GM12878 (cell line): ENCODE measurements around the gene TNS4. TPM values are rescaled to one million over a fixed set of nuclear protein-coding genes. Genes with fewer than 3 reads are reported as not detected.

Experiments
- ATAC-seq: fragments of 200-7000 bp; cut with Tn5 transposase; 3 replicates; pipeline ENCODE4 v1.9.1; 2020; ENCODE audit warnings: mild to moderate bottlenecking, moderate library complexity
- BruUV-seq: library from RNA; stranded (reverse); fragments of 400-500 nt; replicated peaks from 2 replicates; lab custom pipeline; 2021; lab: Mats Ljungman, UMichigan
- CTCF ChIA-PET: fragments of 300-600 bp; sonication (Branson Sonifier 250); formaldehyde crosslinking; extraction: SDS; loops from one replicate; lab custom pipeline; 2021; ENCODE audit warnings: inconsistent platforms; lab: Yijun Ruan, JAX
- POLR2A ChIA-PET: fragments of 350-600 bp; formaldehyde crosslinking; extraction: SDS; loops from one replicate; lab custom pipeline; 2021; ENCODE audit warnings: inconsistent platforms; lab: Charles Lee
- RAD21 ChIA-PET: fragments of 300-600 bp; sonication (Branson Sonifier 250); formaldehyde crosslinking; loops from one replicate; lab custom pipeline; 2023; ENCODE audit warnings: antibody characterized with exemption; ENCODE audit not compliant: unreplicated experiment; lab: Charles Lee
- SMC1A ChIA-PET: fragments of 300-600 bp; sonication (Branson Sonifier 250); formaldehyde crosslinking; loops from one replicate; lab custom pipeline; 2023; ENCODE audit not compliant: unreplicated experiment, uncharacterized antibody; lab: Charles Lee
- DNase-seq: peaks from one replicate; pipeline ENCODE4 v3.0.0-alpha.2; 2011; ENCODE audit warnings: low read depth, low spot score
- FAIRE-seq: peaks from 3 replicates; lab custom pipeline; 2011; peaks lifted over from hg19 to GRCh38; lab: Jason Lieb, UNC
- H2AFZ ChIP-seq: 2 replicates; pipeline ENCODE4 v1.6.0; 2011; ENCODE audit warnings: low read depth, low read length, control low read depth; ENCODE audit not compliant: control insufficient read depth
- H3K27ac ChIP-seq: 2 replicates; pipeline ENCODE4 v1.5.1; 2011; ENCODE audit warnings: control low read depth; ENCODE audit not compliant: control insufficient read depth, insufficient read depth
- H3K27me3 ChIP-seq, 2 experiments: replicated peaks in 1 of 2; 2 replicates each; pipeline versions ENCODE4 v1.6.0 to v1.6.1; 2011; ENCODE audit warnings: low read length in 1 of 2; ENCODE audit not compliant: control insufficient read depth in 2 of 2, insufficient read depth in 2 of 2
- H3K36me3 ChIP-seq, 2 experiments: 2 replicates each; pipeline ENCODE4 v1.5.1; 2011; ENCODE audit warnings: low read length in 1 of 2; ENCODE audit not compliant: control insufficient read depth in 2 of 2, insufficient read depth in 2 of 2
- H3K4me1 ChIP-seq: 2 replicates; pipeline ENCODE4 v1.6.1; 2011; ENCODE audit warnings: mild to moderate bottlenecking, low read length, moderate library complexity, mixed read lengths; ENCODE audit not compliant: control insufficient read depth, insufficient read depth
- H3K4me2 ChIP-seq: 2 replicates; pipeline ENCODE4 v1.6.0; 2011; ENCODE audit warnings: control low read depth; ENCODE audit not compliant: control insufficient read depth, insufficient read depth
- H3K4me3 ChIP-seq: fragments of 200-600 bp; sonication (generic); 2 replicates; pipeline ENCODE4 v1.5.1; 2016
- H3K79me2 ChIP-seq: 2 replicates; pipeline ENCODE4 v1.6.0; 2011; ENCODE audit warnings: low read length; ENCODE audit not compliant: control insufficient read depth, insufficient read depth
- H3K9ac ChIP-seq: 2 replicates; pipeline ENCODE4 v1.8.0; 2011; ENCODE audit warnings: low read length, control low read depth, mixed read lengths; ENCODE audit not compliant: control insufficient read depth, insufficient read depth
- H3K9me3 ChIP-seq: replicated peaks from 3 replicates; pipeline ENCODE4 v1.5.1; 2011; ENCODE audit warnings: mild to moderate bottlenecking, low read length; ENCODE audit not compliant: control insufficient read depth, insufficient read depth
- H4K20me1 ChIP-seq: 2 replicates; pipeline ENCODE4 v1.6.0; 2011; ENCODE audit not compliant: control insufficient read depth, insufficient read depth
- BCL11A ChIP-seq: IDR thresholded peaks from 2 replicates; pipeline ENCODE4 v1.6.1; 2011; ENCODE audit warnings: low read depth, low read length
- BHLHE40 ChIP-seq, 2 experiments: fragments of 450-650 bp in 1 of 2; IDR thresholded peaks; 2 replicates each; pipeline ENCODE4 v1.6.1; 2011 to 2017; ENCODE audit warnings: low read depth in 2 of 2, borderline replicate concordance in 1 of 2, improper control_type of control experiment in 1 of 2, low read length in 1 of 2, mild to moderate bottlenecking in 1 of 2
- CHD1 ChIP-seq: IDR thresholded peaks from 2 replicates; pipeline ENCODE4 v1.6.1; 2012; ENCODE audit warnings: low read depth, low read length, improper control_type of control experiment
- GATAD2B ChIP-seq: fragments of 450-650 bp; conservative IDR thresholded peaks from 2 replicates; pipeline ENCODE4 v1.6.1; 2017; ENCODE audit warnings: low read depth, mild to moderate bottlenecking, moderate library complexity
- HDGF ChIP-seq: fragments of 450-650 bp; IDR thresholded peaks from 2 replicates; pipeline ENCODE4 v1.6.1; 2016; ENCODE audit warnings: antibody characterized with exemption
- MTA3 ChIP-seq: IDR thresholded peaks from 2 replicates; pipeline ENCODE4 v1.6.1; 2012; ENCODE audit warnings: low read length, inconsistent platforms, borderline replicate concordance
- MYC ChIP-seq: IDR thresholded peaks from 2 replicates; pipeline ENCODE4 v1.6.1; 2011; ENCODE audit warnings: mild to moderate bottlenecking, low read length, moderate library complexity, inconsistent platforms; ENCODE audit not compliant: insufficient read depth, insufficient replicate concordance, insufficient read length, severe bottlenecking
- NR2C1 ChIP-seq: fragments of 450-650 bp; IDR thresholded peaks from 2 replicates; pipeline ENCODE4 v1.6.1; 2017; ENCODE audit warnings: antibody characterized with exemption, mild to moderate bottlenecking, moderate library complexity
- POLR2AphosphoS2 ChIP-seq: IDR thresholded peaks from 2 replicates; pipeline ENCODE4 v1.6.1; 2011; ENCODE audit warnings: low read depth, mild to moderate bottlenecking, low read length, improper control_type of control experiment, moderate library complexity
- SIX5 ChIP-seq: IDR thresholded peaks from 2 replicates; pipeline ENCODE4 v1.6.1; 2011; ENCODE audit warnings: mild to moderate bottlenecking, low read depth, low read length, moderate library complexity; ENCODE audit not compliant: severe bottlenecking
- SMARCA5 ChIP-seq: fragments of 450-650 bp; IDR thresholded peaks from 2 replicates; pipeline ENCODE4 v1.6.1; 2017; ENCODE audit warnings: mild to moderate bottlenecking
- SPI1 ChIP-seq: IDR thresholded peaks from 2 replicates; pipeline ENCODE4 v1.6.1; 2011; ENCODE audit warnings: low read depth, mild to moderate bottlenecking, low read length, moderate library complexity, borderline replicate concordance; ENCODE audit not compliant: insufficient read depth
- ZNF217 ChIP-seq: fragments of 450-650 bp; IDR thresholded peaks from 2 replicates; pipeline ENCODE4 v1.6.1; 2017; ENCODE audit warnings: antibody characterized with exemption, mild to moderate bottlenecking
- ZNF24 ChIP-seq: fragments of 450-650 bp; IDR thresholded peaks from 2 replicates; pipeline ENCODE4 v1.6.1; 2017; ENCODE audit warnings: antibody characterized with exemption, mild to moderate bottlenecking
- WGBS: methylation state at CpG from one replicate; pipeline ENCODE4 v1.1.6; 2016; ENCODE audit warnings: low lambda C conversion rate; ENCODE audit not compliant: insufficient replicate concordance, insufficient coverage; ENCODE audit errors: missing lambda C conversion rate; 5-methylcytosine and 5-hydroxymethylcytosine counted together
- in situ Hi-C: fragments of 300-500 bp; cut with MboI; formaldehyde crosslinking; loops from 9 replicates; pipeline ENCODE4 v1.14.3; 2018; ENCODE audit warnings: mixed read lengths
- intact Hi-C: fragments of 100-400 bp; cut with micrococcal nuclease; formaldehyde crosslinking; loops from one replicate; pipeline ENCODE4 v1.14.2; 2022; ENCODE audit not compliant: unreplicated experiment
- polyA plus RNA-seq, 11 experiments: library from polyadenylated mRNA; depleted of rRNA in 4 of 11; unstranded in 6 of 11; stranded (reverse) in 5 of 11; fragments of >200 nt; fragmentation: Nextera tagmentation in 4 of 11; fragmentation: Illumina TruSeq in 1 of 11; extraction: Ambion mirVana in 4 of 11; extraction: Trizol in 1 of 11; gene quantifications; 1 replicate in 1 of 11; 2 replicates in 10 of 11; pipeline versions ENCODE4 v1.2.1 to v1.2.3, GENCODE V29; 2011 to 2016; ENCODE audit warnings: inconsistent platforms in 2 of 11, missing spikeins in 2 of 11, low read depth in 1 of 11
- total RNA-seq, 4 experiments: library from RNA; depleted of rRNA in 3 of 4; stranded (reverse); fragments of >200 nt in 3 of 4; fragmentation: Illumina TruSeq in 1 of 4; extraction: Trizol in 1 of 4; gene quantifications; 2 replicates each; pipeline versions ENCODE4 v1.2.1 to v1.2.3, GENCODE V29; 2013 to 2021
- TF ChIP-seq, protein P1 (sequence below): fragments of 450-650 bp; IDR thresholded peaks from 2 replicates; pipeline ENCODE4 v1.6.1; 2017; ENCODE audit warnings: low read depth, mild to moderate bottlenecking, moderate library complexity
- TF ChIP-seq, protein P2 (sequence below): fragments of 450-650 bp; IDR thresholded peaks from 2 replicates; pipeline ENCODE4 v1.6.1; 2017; ENCODE audit warnings: mild to moderate bottlenecking, low read depth, inconsistent platforms; ENCODE audit not compliant: poor library complexity, severe bottlenecking
- TF ChIP-seq, protein P3 (sequence below): fragments of 450-650 bp; IDR thresholded peaks from 2 replicates; pipeline ENCODE4 v1.6.1; 2016; ENCODE audit warnings: mild to moderate bottlenecking

The TNS4 gene
- total and polyA plus RNA-seq, 10 of the 15 experiments (the other 5 are each of a cell fraction or from before 2014, with no cell fraction given) = 0.10 to 0.90 (median 0.68) TPM; not detected in 2

DNA sequence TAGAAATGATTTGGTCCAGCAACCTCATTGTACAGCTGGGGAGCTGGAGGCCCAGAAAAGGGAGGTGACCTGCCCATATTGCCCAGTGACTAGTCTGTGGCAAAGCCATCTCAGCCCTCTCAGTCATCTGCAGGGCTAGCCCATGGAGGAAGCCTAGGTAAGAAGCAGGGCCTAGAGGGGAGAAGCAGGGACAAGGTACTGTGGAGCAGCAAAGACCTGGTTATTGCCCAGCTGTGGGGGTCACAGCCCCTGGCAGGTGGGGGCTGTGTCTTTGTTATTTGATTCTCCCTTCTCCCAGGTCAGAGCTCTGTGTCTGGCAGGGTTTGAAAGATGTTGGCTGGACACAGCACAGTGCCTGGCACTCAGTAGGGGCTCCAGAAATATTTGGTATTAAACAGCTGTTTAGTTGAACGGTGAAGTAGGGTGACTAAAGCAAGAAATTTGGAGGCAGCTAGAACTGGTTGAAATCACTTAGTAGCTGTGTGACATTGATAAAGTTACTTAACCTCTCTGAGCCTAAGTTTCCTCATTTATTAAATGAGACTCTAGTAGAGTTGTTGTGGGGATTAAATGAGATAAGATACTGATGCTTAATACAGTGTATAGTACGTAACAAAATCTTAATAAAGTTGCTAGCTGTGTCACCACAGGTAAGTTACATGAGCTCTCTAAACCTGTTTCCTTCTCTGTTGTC lies 46.5 kb upstream of the TNS4 start:
- H3K4me1 ChIP-seq = peaks cover 36% of the 10 kb centered on the region
- peak overlapping the region; percentile 50 for H3K4me2 ChIP-seq
- ChIA-PET SMC1A (interaction anchor here (0.9 to 21.2 kb wide), 14 partner anchors 9 to 147 kb away, joined by 3 to 430 read pairs (median 7); partner anchors contain the start of genes CCR7 and TOP2A), RAD21 (interaction anchor here (0.7 to 21.1 kb wide), 12 partner anchors 10 to 244 kb away, joined by 3 to 514 read pairs (median 6); partner anchors contain the start of gene TOP2A), CTCF (interaction anchor here (0.8 to 13.0 kb wide), 12 partner anchors 12 to 1115 kb away, joined by 3 to 138 read pairs (median 4); no protein-coding TSS in a partner anchor), POLR2A (interaction anchor here (0.6 to 3.5 kb wide), 8 partner anchors 9 to 67 kb away, joined by 3 to 40 read pairs (median 16); no protein-coding TSS in a partner anchor)
- 85% methylated on average over 2 of the region's 2 CpGs for WGBS
- H2AFZ ChIP-seq = peak overlapping the region; percentile 33; the same call in 1 of the 2 replicates
- no peak overlapping the region for H3K4me3 ChIP-seq
- peak overlapping the region; percentile 25; the same call in 1 of the 2 replicates for H3K9ac ChIP-seq
- peak overlapping the region; percentile 48 for H3K27ac ChIP-seq
- H3K9me3 ChIP-seq = no peaks in the 10 kb centered on the region; the same call in 2 of the 3 replicates
- H3K27me3 ChIP-seq = no peaks in the 10 kb centered on the region
- intact Hi-C loops (loop anchor here (5.0 to 10.0 kb wide), 2 partner anchors 186 to 247 kb away; partner anchors contain the start of genes GJD3 and KRT28), in situ Hi-C loops (loop anchor here (25.0 kb wide), 1 partner anchor 111 kb away; the partner anchor contains the start of gene IGFBP4)
- ATAC-seq (no peak), FAIRE-seq (no peak), DNase-seq (no peak)
- no peaks in the 10 kb centered on the region for H4K20me1 ChIP-seq
- H3K79me2 ChIP-seq = no peaks in the 10 kb centered on the region
- BruUV-seq = TSS peak; percentile 87
- H3K36me3 ChIP-seq = no peaks in the 10 kb centered on the region
- TF ChIP-seq, protein P1, sequence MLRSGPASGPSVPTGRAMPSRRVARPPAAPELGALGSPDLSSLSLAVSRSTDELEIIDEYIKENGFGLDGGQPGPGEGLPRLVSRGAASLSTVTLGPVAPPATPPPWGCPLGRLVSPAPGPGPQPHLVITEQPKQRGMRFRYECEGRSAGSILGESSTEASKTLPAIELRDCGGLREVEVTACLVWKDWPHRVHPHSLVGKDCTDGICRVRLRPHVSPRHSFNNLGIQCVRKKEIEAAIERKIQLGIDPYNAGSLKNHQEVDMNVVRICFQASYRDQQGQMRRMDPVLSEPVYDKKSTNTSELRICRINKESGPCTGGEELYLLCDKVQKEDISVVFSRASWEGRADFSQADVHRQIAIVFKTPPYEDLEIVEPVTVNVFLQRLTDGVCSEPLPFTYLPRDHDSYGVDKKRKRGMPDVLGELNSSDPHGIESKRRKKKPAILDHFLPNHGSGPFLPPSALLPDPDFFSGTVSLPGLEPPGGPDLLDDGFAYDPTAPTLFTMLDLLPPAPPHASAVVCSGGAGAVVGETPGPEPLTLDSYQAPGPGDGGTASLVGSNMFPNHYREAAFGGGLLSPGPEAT = peak; percentile 3; the same call in 1 of the 2 replicates
- TF ChIP-seq BHLHE40 (IDR thresholded peaks at IDR 0.05; ENCODE audit: borderline replicate concordance in 1 of 2, low read depth in 2 of 2, low read length in 1 of 2) = no peak
- no peak for TF ChIP-seq POLR2AphosphoS2
- TF ChIP-seq SIX5 = no peak
- TF ChIP-seq, protein P2, sequence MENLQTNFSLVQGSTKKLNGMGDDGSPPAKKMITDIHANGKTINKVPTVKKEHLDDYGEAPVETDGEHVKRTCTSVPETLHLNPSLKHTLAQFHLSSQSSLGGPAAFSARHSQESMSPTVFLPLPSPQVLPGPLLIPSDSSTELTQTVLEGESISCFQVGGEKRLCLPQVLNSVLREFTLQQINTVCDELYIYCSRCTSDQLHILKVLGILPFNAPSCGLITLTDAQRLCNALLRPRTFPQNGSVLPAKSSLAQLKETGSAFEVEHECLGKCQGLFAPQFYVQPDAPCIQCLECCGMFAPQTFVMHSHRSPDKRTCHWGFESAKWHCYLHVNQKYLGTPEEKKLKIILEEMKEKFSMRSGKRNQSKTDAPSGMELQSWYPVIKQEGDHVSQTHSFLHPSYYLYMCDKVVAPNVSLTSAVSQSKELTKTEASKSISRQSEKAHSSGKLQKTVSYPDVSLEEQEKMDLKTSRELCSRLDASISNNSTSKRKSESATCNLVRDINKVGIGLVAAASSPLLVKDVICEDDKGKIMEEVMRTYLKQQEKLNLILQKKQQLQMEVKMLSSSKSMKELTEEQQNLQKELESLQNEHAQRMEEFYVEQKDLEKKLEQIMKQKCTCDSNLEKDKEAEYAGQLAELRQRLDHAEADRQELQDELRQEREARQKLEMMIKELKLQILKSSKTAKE = peak; percentile 1
- TF ChIP-seq, protein P3, sequence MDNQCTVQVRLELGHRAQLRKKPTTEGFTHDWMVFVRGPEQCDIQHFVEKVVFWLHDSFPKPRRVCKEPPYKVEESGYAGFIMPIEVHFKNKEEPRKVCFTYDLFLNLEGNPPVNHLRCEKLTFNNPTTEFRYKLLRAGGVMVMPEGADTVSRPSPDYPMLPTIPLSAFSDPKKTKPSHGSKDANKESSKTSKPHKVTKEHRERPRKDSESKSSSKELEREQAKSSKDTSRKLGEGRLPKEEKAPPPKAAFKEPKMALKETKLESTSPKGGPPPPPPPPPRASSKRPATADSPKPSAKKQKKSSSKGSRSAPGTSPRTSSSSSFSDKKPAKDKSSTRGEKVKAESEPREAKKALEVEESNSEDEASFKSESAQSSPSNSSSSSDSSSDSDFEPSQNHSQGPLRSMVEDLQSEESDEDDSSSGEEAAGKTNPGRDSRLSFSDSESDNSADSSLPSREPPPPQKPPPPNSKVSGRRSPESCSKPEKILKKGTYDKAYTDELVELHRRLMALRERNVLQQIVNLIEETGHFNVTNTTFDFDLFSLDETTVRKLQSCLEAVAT = no peak
- TF ChIP-seq ZNF217 = peak; percentile 64; the same call in 1 of the 2 replicates
- TF ChIP-seq NR2C1 = no peak
- 0 out of 2 replicates have a peak, but pooled peaks have one; percentile 7 for TF ChIP-seq GATAD2B
- 0 out of 2 replicates have a peak, but pooled peaks have one; percentile 6 for TF ChIP-seq HDGF
- peak; percentile 79; the same call in 1 of the 2 replicates for TF ChIP-seq SMARCA5
- no peak for TF ChIP-seq ZNF24
- TF ChIP-seq MYC = no peak
- no peak for TF ChIP-seq SPI1
- TF ChIP-seq CHD1 = no peak
- 0 out of 2 replicates have a peak, but pooled peaks have one; percentile 39 for TF ChIP-seq MTA3
- TF ChIP-seq BCL11A = no peak
